NB4 (cell line): ENCODE measurements around the gene FAM174A.

Experiments used
- DNase-seq: peaks from one replicate; pipeline ENCODE4 v3.0.0; 2010; ENCODE audit warnings: low read depth
- H3K4me3 ChIP-seq: one replicate; pipeline ENCODE4 v1.5.1; 2011; ENCODE audit warnings: mild to moderate bottlenecking, low read depth, low read length, moderate library complexity
- MYC ChIP-seq: IDR thresholded peaks from 2 replicates; pipeline ENCODE4 v1.6.1; 2011; ENCODE audit warnings: low read depth, low read length
- POLR2A ChIP-seq: IDR thresholded peaks from 2 replicates; pipeline ENCODE4 v1.6.1; 2011; ENCODE audit warnings: mild to moderate bottlenecking; ENCODE audit not compliant: insufficient read length; ENCODE audit errors: extremely low read depth
- TF ChIP-seq, protein P1 (sequence below): IDR thresholded peaks from 2 replicates; pipeline ENCODE4 v1.6.1; 2011; ENCODE audit warnings: low read depth, low read length
- TF ChIP-seq, protein P2 (sequence below): IDR thresholded peaks from one replicate; pipeline ENCODE4 v1.5.1; 2012; ENCODE audit warnings: low read depth, low read length

FAM174A gene

DNA sequence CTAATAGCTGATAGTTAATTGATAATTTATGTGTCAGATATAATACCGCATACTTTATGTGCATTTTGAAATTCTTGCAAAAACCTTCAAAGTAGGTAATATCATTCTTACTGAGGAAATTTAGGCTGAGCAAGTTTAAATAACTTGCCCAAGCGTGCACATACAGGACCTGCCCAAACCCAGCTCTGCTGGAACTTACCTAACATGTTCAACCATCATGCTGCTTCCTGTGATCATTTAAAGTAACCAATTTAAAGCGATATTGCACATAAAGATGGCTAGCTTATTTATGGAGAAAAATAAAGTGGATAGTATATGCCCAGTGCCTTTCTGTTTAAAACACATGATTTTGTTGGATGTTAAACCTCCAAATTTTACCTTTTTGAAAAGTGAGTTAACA, 4.3 kb downstream of the FAM174A start:
- DNase-seq = no peak
- no peak overlapping the region for H3K4me3 ChIP-seq
- TF ChIP-seq, protein P1, sequence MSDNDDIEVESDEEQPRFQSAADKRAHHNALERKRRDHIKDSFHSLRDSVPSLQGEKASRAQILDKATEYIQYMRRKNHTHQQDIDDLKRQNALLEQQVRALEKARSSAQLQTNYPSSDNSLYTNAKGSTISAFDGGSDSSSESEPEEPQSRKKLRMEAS = no peak
- TF ChIP-seq POLR2A = no peak
- TF ChIP-seq, protein P2, sequence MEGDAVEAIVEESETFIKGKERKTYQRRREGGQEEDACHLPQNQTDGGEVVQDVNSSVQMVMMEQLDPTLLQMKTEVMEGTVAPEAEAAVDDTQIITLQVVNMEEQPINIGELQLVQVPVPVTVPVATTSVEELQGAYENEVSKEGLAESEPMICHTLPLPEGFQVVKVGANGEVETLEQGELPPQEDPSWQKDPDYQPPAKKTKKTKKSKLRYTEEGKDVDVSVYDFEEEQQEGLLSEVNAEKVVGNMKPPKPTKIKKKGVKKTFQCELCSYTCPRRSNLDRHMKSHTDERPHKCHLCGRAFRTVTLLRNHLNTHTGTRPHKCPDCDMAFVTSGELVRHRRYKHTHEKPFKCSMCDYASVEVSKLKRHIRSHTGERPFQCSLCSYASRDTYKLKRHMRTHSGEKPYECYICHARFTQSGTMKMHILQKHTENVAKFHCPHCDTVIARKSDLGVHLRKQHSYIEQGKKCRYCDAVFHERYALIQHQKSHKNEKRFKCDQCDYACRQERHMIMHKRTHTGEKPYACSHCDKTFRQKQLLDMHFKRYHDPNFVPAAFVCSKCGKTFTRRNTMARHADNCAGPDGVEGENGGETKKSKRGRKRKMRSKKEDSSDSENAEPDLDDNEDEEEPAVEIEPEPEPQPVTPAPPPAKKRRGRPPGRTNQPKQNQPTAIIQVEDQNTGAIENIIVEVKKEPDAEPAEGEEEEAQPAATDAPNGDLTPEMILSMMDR = no peak
- TF ChIP-seq MYC = no peak

- no peak overlapping the region for H3K4me3 ChIP-seq
- no peak for DNase-seq
- TF ChIP-seq MYC (no peak), POLR2A (no peak)
- TF ChIP-seq, protein P2 = no peak
- TF ChIP-seq, protein P1 = no peak
Measured at GRCh38 chr5:100542086-100542485, 6.9 kb downstream of the FAM174A start.

DNA sequence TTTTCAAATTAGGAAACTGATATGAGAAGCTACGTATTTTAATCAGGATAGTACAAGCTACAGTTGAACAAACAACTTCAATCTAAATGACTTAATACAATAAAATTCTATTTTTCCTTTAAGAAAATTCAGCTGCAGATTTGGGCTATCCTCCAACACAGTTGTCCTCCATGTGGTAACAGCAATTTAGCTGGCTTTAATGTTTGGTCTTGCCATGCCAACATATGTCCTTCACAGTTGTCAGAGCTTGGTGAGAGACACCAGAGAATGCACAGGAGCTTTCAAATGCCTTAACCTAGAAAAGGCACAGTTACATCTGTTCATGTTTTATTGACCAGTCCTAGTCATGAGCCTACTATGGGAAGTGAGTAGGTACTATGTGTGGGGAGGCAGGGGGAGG, 10.8 kb downstream of the FAM174A start:
- TF ChIP-seq, protein P1 = no peak
- TF ChIP-seq POLR2A (no peak), MYC (no peak)
- TF ChIP-seq, protein P2 = no peak

DNA sequence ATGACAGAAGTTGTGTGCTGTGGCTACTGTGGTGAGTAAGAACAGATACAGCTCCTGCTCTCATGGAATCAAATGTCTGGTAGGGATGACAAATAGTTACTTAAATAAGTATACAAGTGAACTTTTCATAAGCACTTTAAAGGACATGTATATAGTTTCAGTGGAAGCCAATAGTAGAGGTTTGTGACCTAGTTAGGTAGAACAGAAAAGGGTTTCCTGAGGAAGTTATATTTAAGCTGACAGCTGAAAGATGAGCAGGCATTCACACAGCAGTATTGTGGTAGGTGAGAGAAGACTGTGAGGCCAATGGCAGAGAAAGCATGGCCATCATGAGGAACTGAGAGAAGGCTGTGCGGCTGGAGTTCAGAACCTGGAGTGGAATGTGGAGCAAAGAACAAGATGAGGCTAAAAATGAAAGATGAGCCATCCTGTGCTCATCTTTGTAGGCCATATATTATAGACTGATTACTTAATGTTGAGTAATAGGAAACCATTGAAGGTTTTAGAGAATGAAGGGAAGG, 15.4 kb downstream of the FAM174A start:
- no peak overlapping the region for H3K4me3 ChIP-seq
- TF ChIP-seq POLR2A = no peak
- TF ChIP-seq, protein P1 = no peak
- no peak for TF ChIP-seq MYC
- TF ChIP-seq, protein P2 = no peak
- no peak for DNase-seq

More for the DNA sequence above, 10.8 kb downstream of the FAM174A start:
- DNase-seq = no peak
- H3K4me3 ChIP-seq = no peak overlapping the region

GRCh38 chr5:100551183-100551582, 16.0 kb downstream of the FAM174A start:
- TF ChIP-seq POLR2A (no peak), MYC (no peak)
- TF ChIP-seq, protein P2 = no peak
- TF ChIP-seq, protein P1 = no peak
- DNase-seq = no peak
- no peak overlapping the region for H3K4me3 ChIP-seq

- no peak for DNase-seq
- no peak overlapping the region for H3K4me3 ChIP-seq
- TF ChIP-seq, protein P1 = no peak
- TF ChIP-seq, protein P2 = no peak
- TF ChIP-seq MYC (no peak), POLR2A (no peak)
Measured at GRCh38 chr5:100553209-100553608, 18.0 kb downstream of the FAM174A start.
